DMS 273 (cell line): ENCODE measurements around the gene HOATZ.
A peak's percentile ranks its signal among the peaks of the same experiment; 100 is the strongest.

Experiments used
- DNase-seq: peaks from one replicate; lab custom pipeline; 2025; ENCODE audit not compliant: unreplicated experiment; lab: John Stamatoyannopoulos, UW

The HOATZ gene

DNA sequence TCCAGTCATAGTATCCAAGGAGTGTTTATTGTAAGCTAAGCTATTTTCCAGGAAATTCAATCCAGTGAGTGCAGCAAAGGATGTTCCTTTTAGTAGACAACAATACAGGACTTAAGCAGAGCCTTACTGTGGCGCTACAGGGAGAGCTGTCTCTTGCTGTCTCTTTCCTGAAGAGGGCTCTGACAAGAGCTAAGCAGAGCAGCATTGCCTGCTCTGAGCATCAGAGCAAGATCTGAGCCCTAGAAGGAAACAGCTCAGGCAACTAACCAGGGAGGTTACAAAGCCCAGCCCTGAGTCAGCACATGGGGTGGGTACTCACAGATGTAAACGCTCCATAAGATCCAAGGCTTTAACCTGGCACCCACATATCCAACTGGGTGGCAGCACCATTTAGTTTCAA, 33.9 kb downstream of the HOATZ start:
- DNase-seq = no peak

- DNase-seq = no peak
Measured at GRCh38 chr11:111549196-111549868, 34.8 kb downstream of the HOATZ start.

GRCh38 chr11:111549869-111550203, 35.3 kb downstream of the HOATZ start:
- no peak for DNase-seq

DNA sequence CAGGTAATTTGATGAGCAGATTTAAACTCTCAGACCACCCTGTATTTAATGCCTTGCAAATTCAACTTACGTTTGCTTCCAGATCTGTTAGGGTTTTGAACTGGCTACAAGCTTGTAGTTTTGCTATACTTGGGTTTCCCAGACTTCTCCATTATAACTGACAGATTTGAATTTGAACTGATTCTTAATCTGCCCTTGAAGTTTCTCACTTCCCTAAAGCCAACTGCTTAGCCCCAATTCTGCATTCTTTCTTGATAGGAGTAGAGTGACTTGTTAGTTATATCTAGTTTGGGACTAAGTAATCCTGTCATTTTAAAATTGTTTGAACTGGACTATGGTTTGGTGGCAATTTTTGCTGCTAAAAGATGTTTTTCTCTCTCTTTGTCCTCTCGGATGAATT, 35.7 kb downstream of the HOATZ start:
- DNase-seq = no peak

GRCh38 chr11:111554532-111554931, 40.0 kb downstream of the HOATZ start:
- DNase-seq = no peak

DNA sequence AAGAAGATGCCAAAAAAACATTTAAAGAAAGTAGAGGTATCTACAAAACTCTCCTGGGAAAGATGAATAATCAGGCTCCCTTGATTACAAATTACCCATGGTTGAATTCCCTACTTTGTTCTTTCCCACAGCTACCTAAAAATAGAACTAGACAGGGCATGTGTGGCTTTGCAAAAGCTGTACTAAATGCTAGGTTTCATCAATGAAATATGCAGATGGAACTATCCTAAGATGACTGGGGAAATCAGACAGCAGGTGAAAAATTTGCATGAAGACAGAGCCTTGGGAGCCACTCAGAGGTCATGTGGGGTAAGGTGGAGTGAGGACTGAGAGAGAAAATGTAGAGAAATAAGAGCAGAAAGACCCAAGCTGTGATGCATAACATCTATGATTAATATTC, 40.7 kb downstream of the HOATZ start:
- no peak for DNase-seq

DNA sequence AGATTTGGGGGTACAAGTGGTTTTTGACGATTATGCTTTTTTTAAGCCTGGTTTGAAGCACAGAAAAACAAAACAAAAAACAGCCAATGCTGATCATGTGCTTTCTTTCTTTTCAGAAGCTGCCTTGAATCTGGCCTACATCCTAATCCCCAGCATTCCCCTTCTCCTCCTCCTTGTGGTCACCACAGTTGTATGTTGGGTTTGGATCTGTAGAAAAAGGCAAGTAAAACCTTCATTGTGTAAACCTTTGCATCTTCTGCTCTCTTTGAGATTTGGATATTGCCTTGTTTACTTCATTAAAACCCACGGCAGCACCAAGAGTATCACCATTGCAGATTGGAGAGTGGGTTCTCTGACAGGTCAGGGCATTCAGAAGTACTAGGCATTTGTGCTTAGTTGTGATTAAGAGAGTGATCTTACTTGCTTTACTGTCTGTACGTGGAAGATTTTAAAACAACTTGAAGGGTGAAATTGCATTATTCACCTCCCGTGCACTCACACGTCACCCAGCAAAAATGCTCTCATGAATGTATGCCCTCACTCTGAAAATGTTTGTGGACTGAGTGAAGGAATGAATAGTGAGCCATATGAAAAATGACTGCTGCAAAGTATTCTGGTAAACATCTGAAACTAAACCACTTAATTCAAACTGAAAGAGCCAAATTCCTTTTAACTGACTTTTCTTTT, 43.0 kb downstream of the HOATZ start:
- no peak for DNase-seq

- DNase-seq = no peak
Measured at GRCh38 chr11:111559800-111560464, 45.4 kb downstream of the HOATZ start.

- no peak for DNase-seq
Measured at GRCh38 chr11:111560800-111561199, 46.2 kb downstream of the HOATZ start.

DNA sequence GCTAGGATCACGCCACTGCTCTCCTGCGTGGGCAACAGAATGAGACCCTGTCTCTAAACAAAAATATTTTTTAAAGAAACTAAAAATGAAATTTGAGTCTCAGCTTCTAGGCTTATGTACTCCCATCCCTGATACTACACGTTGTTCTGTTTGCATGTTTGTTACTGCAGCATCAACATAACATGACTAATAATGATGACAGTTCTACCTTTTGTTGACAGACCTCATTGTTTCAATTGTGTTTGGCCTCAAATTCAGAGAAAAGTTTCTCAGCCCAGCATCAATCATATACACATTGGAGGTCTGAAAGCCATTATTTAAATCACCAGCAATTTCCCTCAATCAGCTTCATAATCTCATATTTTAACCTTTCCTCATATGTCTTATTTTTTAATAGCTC, 46.7 kb downstream of the HOATZ start:
- no peak for DNase-seq

- no peak for DNase-seq
Measured at GRCh38 chr11:111561791-111562325, 47.3 kb downstream of the HOATZ start.

GRCh38 chr11:111562692-111563389, 48.3 kb downstream of the HOATZ start:
- DNase-seq = no peak

GRCh38 chr11:111565114-111565720, 50.6 kb downstream of the HOATZ start:
- DNase-seq = peak; percentile 83

GRCh38 chr11:111566324-111566723, 51.7 kb downstream of the HOATZ start:
- no peak for DNase-seq

GRCh38 chr11:111569476-111569875, 54.9 kb downstream of the HOATZ start:
- no peak for DNase-seq

- no peak for DNase-seq
Measured at GRCh38 chr11:111570796-111571195, 56.2 kb downstream of the HOATZ start.

DNA sequence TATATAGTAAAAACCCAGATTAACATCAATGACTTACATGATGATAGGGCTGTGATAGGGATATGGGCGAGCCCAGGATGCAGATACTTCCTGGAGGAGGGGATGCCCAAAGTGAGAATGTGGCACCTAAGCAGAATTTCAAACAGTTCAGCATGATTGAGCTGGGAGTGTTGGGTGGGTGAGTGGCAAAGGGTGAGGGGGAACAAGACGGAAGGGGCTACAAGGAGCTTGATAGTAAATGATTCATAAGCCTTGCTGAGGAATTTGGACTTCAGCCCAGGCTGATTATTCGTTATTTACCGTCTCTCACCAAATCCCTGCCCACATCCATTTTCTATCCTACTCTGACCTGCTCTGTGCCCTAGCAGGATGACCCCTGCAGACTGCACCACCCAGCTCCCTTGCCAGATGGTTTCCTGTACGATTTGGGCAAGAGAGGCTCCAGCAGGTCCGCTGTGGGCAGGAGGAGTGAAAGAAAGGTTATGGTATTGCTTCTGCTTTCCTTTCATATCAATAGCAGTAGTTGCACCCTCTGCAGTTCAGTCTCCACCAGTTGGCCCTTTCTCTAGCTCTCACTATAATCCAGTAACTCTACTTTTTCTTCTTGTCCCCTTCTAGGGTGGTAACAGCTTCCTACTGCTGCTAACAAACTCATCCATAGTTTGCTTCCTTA, 57.4 kb downstream of the HOATZ start:
- DNase-seq = no peak

GRCh38 chr11:111572581-111572980, 58.0 kb downstream of the HOATZ start:
- no peak for DNase-seq

- no peak for DNase-seq
Measured at GRCh38 chr11:111573821-111574249, 59.3 kb downstream of the HOATZ start.

GRCh38 chr11:111574373-111575225, 60.0 kb downstream of the HOATZ start:
- DNase-seq = no peak
